Stimulated activated CD8-positive, alpha-beta memory T cell treated with anti-CD3 and anti-CD28 coated beads, Interleukin-2, amount 100 ng/mL, for 1 hour (primary cell): Measurements from ENCODE around the gene LSS.

ENCODE experiments used
- DNase-seq, 2 donors: peaks; one replicate each; pipeline ENCODE4 v3.0.0-alpha.2; 2020; ENCODE audit warnings: low read depth in 2 of 2

Gene LSS

DNA sequence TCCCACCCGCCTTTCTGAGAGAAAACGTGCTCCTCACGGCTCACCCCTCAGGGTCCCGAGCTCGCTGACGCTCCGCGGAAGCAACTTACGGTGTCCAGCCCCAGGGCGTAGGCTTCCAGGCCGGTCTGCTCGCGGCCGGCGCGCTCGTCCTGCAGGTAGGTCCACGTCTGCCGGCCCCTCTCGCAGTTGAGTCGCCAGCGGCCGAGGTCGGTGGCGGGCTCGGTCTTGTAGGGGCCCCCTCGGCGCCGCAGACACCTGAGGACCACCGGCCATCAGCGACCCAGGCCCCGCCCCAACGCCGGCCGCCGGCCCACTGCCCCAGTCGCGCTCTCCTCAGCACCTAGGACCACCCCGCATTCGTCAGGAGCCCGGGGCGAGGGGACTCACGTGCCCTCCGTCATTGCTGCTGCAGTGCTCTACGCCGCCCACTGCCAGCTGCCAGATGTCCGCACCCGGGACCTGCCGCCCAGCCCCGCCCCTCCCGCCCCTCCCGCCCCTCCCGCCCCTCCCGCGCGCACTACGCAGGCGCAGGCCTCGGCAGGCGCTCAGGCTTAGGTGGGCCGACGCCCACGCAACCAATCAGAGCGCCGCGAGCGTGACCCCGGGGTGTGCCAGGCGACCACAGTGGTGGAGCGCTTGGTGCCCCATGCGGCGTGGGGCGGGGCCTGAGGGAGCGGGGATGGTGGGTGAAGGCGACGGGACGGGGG lies at the start of gene LSS:
Gene LSS (minus strand): TSS at position 430 of the 707 bp plus-strand sequence. CDS start 29 bp downstream, at position 401.
- DNase-seq: peak; percentile 93 to 98

DNA sequence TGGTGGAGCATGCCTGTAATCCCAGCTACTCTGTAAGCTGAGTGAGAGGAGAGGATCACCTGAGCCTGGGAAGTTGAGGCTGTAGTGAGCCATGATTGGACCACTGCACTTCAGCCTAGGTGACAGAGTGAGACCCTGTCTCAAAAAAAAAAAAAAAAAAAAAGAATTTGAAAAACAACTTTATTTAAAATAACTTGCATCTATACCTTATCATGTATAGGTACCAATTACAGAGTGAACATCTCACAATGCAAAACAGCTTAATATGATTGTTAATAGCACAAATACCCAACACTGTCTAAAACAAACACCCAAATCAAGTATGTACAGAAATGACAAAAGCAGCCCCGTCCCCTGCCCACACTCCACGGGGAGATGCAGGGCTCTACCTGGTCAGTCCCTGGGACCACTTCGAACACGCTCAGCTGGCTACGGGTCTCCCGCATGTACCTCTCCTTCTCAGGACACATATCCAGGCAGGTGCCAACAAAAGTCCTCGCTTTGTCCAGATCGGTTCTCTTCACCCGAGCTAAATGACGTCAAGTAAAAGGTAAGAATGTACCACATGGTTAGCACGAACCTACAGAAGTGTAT lies 46.3 kb upstream of the LSS start:
- no peak for DNase-seq

DNA sequence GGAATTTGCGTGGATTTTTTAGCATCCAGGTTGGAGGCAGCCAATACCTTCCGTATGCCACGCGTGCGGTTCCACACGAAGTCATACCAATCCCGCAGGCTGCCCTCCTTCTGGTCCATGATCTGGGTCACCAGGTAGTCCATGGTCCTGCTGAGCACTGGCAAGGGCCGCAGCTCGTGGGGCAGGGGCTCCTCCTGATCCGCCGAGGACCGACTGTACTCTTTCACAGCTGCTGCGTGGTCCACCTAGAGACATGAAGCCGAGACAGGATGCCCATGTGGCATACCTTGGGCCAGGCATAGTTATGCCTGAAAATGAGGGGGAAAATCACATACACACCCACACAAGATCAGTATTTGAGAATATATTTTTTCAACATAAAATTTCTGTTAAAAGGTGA lies 44.8 kb upstream of the LSS start:
- no peak for DNase-seq

DNA sequence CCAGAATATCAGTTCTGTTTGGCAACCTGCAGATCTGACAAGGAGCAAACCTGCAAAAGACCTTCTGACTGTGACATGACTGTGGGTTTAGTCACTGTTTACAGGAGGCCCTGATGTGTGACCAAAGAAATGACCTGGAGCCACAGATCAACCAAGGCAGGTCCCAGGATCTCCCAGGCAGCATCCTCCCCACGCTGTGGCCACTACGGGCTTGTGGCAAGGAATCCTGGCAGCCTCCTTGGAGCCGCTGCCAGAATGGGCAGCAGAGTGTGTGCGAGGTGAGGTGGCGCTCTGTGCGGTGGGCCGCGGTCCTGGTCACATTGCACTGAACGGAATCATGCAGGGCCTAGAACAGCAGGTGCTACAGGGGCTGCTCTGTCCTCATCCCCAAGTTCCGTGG lies 40.9 kb upstream of the LSS start:
- DNase-seq: no peak

DNA sequence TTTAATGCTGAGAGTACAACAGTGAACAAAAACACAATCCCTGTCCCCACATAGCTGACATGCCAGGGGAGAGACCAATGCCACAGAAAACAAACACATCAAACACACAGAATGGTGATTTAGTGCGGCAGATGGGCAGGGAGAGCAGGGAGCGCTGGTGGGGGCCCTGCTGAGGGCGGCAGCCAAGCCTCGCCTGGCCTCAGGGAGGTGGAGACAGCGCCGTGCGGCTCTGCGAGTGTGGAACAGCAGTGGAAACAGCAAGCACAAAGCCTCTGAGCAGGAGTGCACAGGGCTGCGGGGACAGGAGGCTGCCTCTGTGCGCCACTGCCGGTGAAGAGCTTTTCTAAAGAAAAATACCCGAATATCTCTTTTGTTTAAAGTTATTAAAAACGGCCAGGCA lies 39.8 kb upstream of the LSS start:
- no peak for DNase-seq

DNA sequence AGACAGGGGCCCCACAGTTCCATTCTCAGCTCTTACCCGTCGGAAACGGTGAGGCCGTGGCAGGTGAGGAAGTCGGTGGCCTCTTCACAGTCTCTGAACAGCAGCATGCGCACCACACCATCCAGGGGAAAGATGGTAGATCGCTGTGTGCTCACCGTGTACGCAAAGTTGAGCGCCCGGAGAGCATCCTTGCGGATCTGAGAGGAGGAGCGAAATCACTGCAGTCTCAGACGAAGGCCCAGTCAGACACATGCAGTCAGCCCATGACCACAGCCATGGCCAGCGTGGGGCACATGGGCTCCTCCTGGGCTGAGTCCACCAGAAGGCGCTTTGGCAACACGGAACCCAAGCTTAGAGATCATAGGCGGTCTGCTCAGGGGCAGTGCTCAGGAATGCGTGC lies 38.4 kb upstream of the LSS start:
- DNase-seq: no peak

DNA sequence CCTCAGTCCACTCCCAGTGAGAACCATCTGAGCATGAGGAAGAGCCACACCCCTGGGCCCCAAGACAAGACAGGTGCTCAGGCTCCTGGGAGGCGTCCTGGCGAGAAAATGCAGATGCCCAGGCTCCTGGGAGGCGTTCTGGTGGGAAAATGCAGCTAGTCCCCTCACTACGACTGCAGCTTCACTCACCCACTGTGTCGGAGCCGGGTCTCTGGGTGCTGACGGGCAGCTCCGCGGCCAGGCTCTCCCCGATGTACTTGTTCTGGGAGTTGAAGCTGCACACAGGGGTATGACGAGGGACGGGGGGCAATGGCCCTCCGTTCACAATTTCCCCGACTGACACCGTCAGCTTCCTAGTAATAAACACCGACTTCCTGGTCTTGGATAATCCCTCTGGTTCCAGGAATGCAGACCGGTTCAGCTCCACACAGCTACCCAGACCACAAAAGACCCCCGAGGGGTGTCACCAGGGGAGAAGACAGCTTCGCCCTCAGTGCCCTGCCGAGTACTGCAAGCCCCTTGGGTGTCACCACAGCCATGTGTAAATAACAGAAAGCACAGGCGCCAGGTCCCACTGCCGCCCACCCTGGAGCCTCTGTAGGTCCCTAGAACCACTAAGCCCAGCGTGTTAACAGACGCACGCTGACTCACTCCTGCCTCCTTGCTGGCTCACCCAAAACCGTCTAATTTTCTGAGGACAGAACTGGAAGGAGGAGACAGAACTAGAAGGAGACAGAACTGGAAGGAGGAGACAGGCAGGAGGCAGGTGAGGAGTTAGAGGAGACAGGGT lies 37.4 kb upstream of the LSS start:
- no peak for DNase-seq

DNA sequence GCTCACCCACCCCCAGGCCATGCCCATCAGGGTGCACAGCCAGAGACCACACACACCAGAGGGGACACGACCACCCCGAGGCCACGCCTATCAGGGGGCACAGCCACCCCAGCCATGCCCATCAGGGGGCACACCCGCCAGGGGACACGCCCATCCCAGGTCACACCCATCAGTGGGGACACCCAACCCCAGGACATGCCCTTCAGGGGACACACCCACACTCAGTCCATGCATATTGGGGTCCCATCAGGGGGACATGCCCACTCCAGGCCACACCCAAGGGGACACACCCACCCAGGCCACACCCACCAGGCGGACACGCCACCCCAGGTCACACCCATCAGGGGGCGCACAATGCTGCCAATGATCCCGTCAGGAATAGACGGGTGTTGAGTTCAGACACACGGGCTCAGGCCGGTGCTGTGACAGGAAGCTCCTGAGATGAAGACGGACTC lies 36.1 kb upstream of the LSS start:
- DNase-seq: no peak

DNA sequence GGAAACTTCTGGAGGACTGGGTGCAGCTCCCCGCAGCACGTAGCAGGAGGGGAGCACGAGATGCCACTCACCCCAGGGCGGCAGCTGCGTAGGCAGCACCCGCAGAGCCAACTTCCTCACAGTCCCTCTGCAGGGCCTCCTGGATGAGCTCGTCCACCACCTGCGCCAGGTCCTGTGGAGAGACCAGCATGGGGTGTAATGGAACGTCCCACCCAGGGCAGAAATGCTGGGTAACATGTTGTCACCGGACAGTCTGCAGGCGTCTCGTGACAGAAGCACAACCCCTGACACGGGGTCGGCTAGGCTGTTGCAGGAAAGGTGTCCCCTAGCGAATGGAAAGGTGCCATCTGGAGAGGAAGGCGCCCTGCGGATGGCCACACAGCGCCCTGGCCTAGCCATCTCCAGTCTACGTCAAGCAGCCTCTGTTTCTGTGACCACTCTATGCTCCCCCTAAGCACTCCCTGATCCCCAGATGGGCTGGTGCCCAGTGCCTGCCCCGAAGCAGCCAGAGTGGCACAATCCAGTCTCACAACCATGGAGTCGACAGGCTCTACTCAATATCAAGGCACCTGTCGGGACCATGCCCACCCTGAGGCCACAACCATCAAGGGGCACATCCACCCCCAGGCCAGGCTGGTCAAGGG lies 35.6 kb upstream of the LSS start:
- no peak for DNase-seq

DNA sequence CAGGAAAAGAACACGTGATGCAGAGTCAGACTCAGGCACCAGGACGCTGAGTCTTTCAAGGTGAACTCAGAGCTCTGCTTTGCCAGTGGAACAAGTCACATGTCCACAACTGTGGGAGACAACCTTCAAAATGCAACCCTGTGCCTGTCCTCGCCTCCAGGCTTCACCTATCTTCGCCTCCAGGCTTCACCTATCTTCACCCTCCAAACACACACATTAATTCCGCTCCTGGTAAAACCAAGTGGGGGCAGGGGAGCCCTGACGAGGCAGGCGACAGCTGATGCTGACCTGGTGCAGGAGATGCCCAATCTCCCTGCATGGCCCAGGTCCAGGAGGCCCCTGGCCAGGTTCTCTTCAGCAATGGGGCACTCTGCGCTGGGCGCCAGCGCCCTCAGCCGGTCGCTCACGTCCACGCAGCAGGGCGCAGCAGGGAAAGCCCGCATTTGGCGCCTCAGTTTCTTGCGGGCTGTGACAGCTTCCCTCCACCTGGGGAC lies 28.0 kb upstream of the LSS start:
- DNase-seq: no peak

DNA sequence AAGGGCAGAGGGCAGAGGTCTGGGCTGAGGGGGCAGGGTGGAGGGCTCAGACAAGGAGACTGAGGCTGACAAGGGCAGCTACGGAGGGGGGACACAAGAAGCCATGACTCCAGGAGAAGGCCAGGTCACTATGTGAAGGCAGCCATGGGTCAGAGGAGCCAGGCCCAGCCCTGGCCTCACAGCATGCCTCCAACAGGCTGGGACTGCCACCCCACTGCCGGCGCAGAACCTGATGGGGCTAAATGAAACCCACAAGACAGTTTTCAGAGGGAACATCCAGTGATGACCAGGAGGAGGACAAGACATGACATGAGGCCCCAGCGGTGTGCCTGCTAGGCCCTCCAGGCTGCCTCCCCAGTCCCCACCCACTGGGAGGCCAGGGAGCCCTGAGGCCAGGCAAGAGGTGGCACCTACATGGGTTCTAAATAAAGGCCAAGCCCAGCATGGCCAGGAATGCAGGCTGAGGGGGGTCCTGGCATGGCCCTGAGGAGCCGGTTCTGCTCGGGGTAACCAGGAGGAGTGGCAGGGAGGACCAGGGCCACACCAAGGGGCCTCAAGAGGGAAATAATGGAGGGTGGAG lies 27.3 kb upstream of the LSS start:
- DNase-seq: no peak

DNA sequence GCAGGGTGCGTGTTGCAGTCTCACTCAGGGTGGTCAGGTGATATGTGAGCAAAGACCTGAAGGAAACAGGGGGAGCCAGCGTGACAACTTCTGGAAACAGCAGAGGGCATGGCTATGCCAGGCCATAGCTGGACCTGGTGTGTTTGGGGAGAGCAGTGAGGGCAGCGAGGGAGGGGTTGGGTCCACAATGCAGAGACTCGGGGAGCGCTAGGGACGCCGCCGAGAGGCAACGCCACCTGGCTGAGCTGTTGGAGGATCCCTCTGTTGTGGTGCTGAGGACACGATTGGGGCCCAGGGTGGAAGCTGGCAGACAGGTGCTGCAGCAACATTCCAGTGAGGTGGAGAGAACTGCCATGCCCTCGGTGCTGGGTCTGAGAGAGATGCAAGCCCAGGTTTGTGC lies 26.6 kb upstream of the LSS start:
- no peak for DNase-seq

DNA sequence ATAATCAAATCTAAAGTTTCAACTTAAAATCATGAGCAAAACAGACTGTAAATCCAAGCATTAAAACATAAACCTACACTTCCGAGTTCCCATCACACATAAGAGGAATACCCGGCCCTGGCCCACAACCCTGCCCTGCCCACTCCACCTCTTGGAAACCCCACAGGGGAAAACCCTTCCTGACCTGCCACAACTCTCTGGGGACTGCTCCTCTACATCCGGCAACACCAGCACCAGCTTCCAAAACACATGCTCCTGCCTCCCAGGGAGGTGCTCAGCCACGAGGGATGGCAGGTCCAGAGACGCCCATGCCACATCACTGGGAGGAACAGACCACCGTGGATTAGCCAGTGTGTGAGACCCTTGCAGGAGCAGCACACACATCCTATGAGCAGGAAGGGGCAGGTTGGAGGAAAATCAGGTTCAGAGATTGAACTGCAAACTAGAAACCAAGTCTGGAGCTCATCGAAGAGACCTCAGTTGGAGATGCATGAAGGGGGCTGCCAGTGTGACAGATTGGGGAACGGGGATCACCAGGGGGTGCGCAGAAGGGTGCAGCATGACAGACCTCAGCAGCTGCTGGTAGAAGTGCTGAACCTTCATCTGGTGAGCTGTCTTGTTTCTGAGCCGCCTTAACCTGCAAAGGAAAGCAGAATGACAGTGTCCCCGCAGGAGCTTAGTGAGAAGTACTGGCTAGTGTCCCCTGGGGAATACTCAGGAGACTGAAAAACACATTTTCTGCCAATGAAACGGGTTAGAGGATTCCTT lies 25.8 kb upstream of the LSS start:
- DNase-seq: no peak

DNA sequence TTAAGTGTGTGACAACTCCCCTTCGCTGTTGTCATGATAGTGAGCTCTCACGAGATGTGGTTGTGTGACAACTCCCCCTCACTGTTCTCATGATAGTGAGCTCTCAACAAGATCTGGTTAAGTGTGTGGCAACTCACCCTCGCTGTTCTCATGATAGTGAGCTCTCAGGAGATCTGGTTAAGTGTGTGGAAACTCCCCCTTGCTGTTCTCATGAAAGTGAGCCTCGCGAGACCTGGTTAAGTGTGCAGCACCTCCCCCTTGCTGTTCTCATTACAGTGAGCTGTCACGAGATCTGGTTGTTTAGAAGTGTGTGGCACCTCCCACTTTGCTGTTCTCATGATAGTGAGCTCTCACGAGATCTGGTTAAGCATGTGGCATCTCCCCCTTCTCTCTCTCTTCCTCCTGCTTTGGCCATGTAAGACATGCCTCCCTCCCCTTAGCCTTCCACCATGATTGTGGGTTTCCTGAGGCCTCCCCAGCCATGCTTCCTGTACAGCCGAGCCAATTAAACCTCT lies 25.1 kb upstream of the LSS start:
- no peak for DNase-seq

DNA sequence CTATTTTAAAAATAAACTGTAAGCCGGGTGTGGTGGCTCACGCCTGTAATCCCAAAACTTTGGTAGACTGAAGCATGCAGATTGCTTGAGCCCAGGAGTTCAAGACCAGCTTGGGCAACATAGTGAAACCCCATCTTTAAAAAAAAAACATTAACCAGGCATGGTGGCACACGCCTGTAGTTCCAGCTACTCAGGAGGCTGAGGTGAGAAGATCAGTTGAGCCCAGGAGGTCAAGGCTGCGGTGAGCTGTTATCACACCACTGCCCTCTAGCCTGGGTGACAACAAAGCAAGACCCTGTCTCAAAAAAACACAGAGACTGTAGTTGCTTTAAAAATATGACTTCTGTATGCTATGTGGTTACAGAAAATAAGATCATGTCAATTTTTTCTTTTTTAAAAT lies 24.3 kb upstream of the LSS start:
- DNase-seq: no peak

DNA sequence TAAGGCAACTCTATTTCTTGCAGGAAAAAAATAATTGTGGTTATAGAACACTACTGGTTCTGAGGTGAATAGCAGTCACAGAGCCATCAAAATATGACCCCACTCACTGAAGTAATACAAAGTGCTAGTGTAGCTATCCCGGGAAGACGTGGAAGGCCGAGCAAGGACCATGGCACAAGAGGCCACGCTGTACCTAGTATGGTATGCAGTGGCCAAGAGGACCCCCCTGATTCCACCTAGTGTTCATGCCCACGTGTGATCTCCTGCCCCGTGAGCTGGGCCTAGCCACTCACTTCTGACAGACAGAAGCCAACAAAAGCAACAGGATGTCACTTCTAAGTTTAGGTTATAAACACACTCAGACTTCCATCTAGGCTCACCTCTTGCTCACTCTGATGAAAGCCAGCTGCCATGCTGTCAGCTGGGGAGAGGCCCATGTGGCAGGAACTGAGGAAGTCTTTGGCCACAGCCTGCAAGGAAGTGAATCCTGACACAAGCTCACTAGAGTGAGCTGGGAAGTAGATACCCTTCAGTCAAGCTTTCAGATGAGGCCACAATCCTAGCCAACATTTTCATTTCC lies 21.7 kb upstream of the LSS start:
- no peak for DNase-seq

DNA sequence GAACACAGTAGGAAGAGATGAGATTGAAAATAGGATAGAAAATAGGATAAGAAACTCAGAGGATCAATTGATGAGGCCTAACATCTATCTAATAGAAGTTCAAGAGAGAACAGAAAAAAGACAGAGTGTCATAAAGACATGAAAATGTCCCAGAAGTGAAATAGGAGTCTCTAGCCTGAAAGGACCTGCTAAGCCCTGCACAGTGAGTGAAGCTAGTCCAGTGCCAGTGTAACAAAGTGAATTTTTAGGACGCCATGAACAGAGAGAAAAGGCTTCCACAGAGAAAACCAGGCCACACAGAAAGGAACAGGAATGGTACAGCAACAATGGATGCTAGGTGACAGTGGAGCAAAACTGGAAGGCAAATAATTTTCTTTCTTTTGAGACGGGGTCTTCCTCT lies 20.3 kb upstream of the LSS start:
- DNase-seq: no peak

DNA sequence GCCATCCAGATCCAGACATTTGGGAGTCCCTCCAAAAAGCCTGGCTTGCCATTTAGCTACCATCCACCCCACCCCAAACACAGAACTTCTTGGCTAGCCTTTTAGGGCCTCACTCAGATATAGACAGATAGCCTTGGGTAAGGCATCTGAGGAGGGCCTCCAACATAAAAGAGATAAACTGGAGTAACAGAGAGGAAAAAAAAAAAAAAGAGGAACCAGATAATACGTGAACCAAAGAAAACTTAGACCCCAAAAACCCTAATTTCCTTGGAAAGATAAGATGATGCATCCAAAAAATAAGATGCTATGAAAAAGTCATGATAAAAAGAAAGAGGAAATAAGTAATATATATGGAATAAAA lies 19.8 kb upstream of the LSS start:
- DNase-seq: no peak

DNA sequence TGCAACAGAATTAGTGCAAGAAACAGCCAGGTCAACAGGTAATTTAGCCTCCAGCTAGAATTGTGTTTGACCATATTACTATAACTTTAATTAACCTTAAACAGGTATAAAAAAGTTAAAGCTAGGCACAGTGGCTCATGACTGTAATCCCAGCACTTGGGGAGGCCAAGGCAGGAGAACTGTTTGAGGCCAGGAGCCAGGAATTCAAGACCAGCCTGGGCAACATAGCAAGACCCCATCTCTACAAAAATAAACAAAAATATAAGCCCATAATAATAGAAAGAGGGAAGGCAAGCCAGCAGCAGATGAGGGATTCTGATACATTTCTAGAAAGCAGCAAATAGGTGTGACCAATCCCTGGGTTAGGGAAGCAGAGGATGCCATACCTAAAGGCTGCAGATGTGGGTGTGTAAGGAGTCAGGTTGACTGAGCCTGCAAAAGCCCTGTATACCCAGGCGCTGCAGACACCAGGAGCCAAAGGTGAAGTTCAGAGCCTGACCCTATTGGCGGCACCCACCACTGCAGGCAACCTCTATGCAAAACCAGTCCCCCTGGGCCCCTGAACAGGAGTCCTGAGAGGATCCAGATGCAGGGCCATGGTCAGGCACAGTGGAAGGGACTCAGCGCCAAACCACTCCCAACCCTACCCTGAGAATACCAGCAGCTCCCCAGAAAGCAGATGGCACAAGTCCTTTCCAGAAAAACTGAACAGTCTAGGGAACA lies 19.3 kb upstream of the LSS start:
- no peak for DNase-seq

DNA sequence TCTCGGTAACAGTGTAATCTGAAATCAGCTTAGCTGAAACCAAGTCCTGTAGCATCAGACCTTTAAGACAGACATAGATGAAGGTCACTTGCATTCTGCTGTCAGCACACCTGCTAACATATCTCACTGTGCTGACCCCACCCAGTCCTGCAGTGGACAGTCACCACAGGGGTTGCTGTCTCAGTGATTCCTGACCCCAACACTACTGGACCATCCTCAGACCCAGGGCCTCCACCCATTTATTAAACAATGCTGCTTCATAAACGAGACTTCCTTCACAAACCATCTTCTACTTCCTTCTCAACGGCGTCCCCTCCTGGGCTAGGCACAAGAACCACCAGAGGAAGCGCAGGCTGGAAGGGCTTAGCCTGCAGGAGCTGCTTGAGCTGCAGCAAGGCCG lies 17.8 kb upstream of the LSS start:
- DNase-seq: no peak
